Activated T-helper 1 cell treated with anti-CD3 and anti-CD28 coated beads, Interleukin-12 subunit alpha, Interleukin-12 subunit beta, Interleukin-2, Interleukin-4 antibody, amounts not matched to agents 30 ng/mL and 10 ng/mL and 1 ng/mL, durations not matched to agents 14 hours and 24 hours and 36 hours (primary cell): Measurements from ENCODE around the gene CD276. TPM values are rescaled to one million over a fixed set of nuclear protein-coding genes. Genes with fewer than 3 reads are reported as not detected.
"Not testable (repeated sequence)": the region's sequence is repeated elsewhere in the genome, so short reads cannot be mapped to it uniquely, and the experiment has no call there.

ENCODE experiments used
- DNase-seq: peaks from one replicate; pipeline ENCODE4 v3.0.0; 2021; ENCODE audit warnings: low spot score
- H3K27ac Mint-ChIP-seq: one replicate; pipeline ENCODE4 v1.8.0; 2021; ENCODE audit warnings: mild to moderate bottlenecking, mixed read lengths
- H3K27me3 Mint-ChIP-seq: one replicate; pipeline ENCODE4 v1.8.0; 2022; ENCODE audit warnings: mild to moderate bottlenecking, moderate library complexity, mixed read lengths; ENCODE audit not compliant: insufficient read depth
- H3K36me3 Mint-ChIP-seq: one replicate; pipeline ENCODE4 v1.8.0; 2021; ENCODE audit warnings: low read depth, mixed read lengths
- H3K4me1 Mint-ChIP-seq: one replicate; pipeline ENCODE4 v1.8.0; 2021; ENCODE audit warnings: low read depth, mixed read lengths
- H3K4me3 Mint-ChIP-seq: one replicate; pipeline ENCODE4 v1.8.0; 2021; ENCODE audit warnings: mild to moderate bottlenecking, moderate library complexity, mixed read lengths
- H3K9me3 Mint-ChIP-seq: one replicate; pipeline ENCODE4 v1.8.0; 2021; ENCODE audit warnings: mixed read lengths
- intact Hi-C: fragments of 100-400 bp; cut with micrococcal nuclease; formaldehyde crosslinking; loops from one replicate; pipeline ENCODE4 v1.15.1; 2024
- total RNA-seq: library from RNA; stranded (reverse); gene quantifications from 2 replicates; pipeline ENCODE4 v1.2.3, GENCODE V29; 2022

Gene CD276
- total RNA-seq, 1 donor from 2014 or later = 29.0 TPM

DNA sequence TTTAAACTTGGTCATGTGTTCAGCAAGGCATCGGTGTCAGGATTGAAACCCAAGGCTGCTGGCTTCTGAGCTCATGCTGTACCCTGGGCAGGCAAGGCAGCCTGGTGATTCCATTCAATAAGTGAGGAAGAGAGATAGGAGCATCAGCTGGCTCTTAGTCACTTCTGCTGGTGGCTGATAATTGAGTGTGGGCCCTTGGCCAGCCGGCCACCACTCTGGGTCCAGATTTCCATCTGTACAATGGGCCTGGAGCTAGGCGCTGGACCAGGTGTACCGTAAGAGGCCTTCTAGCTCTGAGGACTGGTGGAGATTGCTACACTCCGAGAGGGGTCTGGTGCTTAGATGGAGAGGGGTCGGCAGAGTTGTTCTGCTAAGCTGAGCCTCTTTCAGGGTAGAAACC lies 4.3 kb downstream of the CD276 start:
- Mint-ChIP-seq H3K4me1 (peaks cover 17% of the 10 kb centered on the region), H3K4me3 (no peak overlapping the region), H3K27me3 (peaks cover 46% of the 10 kb centered on the region), H3K9me3 (no peaks in the 10 kb centered on the region), H3K36me3 (peaks cover 2% of the 10 kb centered on the region), H3K27ac (no peak overlapping the region)
- DNase-seq = no peak
- intact Hi-C loops = no loop called here

DNA sequence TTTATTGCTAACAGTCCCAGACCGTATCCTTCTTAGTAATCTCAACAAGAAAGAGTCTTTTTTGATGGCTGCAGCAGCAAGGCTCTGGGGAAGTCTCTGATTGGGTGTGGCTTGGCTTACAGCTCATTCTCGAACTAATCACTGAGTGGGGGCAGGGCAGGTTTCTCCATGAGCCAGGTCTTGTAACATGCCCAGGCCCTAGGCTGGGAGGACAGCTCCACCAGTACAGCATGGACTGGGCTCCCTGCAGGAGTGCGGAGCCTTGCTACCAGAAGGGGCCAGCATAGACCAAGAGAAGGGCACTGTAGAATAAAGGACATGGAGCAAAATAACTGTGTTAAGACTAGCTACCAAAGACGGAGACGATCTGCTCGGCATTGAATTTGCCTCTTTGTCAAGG lies 7.2 kb downstream of the CD276 start:
- Mint-ChIP-seq H3K4me1 (peaks cover 18% of the 10 kb centered on the region), H3K27ac (no peak overlapping the region), H3K4me3 (no peak overlapping the region), H3K9me3 (no peaks in the 10 kb centered on the region), H3K27me3 (peaks cover 45% of the 10 kb centered on the region), H3K36me3 (peaks cover 2% of the 10 kb centered on the region)
- intact Hi-C loops = no loop called here
- no peak for DNase-seq

DNA sequence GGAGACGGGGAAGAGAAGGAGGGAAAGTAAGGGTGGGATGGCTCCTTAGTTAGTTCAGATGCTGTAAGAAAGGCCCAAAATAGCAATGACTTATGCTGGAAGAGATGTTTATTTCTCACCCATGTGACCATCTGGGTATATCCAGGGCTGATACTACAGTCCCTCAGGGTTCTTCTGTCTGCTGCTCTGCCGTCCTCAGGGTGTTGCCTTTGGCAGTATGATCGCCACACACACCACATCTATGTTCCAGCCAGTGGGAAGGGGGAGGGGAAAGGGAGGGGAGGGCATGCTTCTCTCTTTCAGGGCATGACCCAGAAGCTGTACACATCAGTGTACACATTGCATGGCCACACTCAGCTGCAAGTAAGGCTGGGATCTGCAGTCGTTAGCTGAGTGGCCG lies 10.2 kb downstream of the CD276 start:
- H3K4me3 Mint-ChIP-seq = no peak overlapping the region
- H3K27me3 Mint-ChIP-seq = peaks cover 44% of the 10 kb centered on the region
- peaks cover 4% of the 10 kb centered on the region for H3K36me3 Mint-ChIP-seq
- no peak overlapping the region for H3K27ac Mint-ChIP-seq
- H3K9me3 Mint-ChIP-seq = no peaks in the 10 kb centered on the region
- no peak for DNase-seq
- H3K4me1 Mint-ChIP-seq = peaks cover 39% of the 10 kb centered on the region
- intact Hi-C loops = no loop called here

DNA sequence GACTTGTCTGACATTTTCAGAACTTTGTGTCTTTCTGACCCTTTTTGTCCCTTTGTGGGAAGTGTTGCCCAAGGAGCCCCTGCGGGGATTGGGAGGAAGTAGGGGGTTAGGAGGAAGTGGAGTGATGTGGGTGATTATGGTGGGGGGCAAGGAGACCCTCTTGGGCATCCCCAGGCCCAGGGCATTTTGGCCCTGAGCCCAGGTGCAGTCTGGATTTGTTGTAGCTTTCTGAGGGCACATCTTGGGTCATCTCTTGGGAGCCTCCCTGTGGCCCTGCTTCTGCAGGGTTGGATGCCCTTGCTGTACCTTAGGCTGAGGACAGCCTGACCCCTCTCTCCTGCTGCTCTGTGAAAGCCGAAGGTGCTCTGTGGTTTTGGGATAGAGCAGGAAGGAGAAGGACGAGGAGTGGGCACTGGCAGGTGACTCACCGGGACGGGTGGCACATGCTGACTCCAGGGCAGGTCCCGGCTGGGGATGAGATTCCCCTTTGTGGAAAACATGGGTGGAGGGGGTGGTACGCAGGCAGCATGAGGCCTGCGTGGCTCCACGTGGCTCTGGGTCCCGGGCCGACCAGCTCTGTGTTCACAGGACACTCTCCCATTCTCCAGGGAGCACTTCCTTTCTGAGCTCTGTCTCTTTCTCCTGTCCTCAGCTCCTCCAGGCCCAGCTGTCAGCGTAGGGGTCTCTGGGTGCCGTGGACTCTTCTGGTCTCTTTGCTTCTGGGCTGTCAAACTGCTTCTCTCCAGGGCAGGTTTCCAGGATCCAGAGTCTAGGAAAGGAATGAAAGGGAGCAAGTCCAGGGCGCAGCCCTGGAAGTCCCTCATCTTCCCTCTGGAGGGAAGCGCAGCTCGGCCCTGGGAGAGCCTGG lies 11.8 kb downstream of the CD276 start:
- Mint-ChIP-seq H3K27ac (no peak overlapping the region), H3K9me3 (no peaks in the 10 kb centered on the region), H3K4me1 (peaks cover 45% of the 10 kb centered on the region), H3K27me3 (peaks cover 52% of the 10 kb centered on the region), H3K4me3 (no peak overlapping the region), H3K36me3 (peaks cover 6% of the 10 kb centered on the region)
- DNase-seq = no peak
- intact Hi-C loops = no loop called here

DNA sequence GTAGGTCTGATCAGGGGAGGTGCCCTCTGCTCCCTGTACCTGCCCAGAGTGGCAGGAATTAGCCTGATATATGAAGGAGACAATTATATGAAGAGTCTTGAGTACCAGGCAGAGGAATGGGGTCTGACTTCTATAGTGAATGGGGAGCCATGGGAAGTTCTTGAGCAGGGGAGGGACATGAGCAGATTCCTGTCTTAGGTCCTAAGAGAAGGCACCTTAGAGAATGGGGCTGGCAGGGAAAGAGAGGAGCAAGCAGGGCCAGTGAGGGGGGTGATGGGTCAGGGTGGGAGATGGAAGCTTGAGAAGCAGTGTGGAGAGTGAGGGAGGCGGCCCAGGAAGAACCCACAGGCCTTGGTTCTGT lies 12.4 kb downstream of the CD276 start:
- intact Hi-C loops = loop anchor here (1.0 kb wide), 1 partner anchor 13 kb away; no protein-coding TSS in a partner anchor
- peaks cover 45% of the 10 kb centered on the region for H3K4me1 Mint-ChIP-seq

DNA sequence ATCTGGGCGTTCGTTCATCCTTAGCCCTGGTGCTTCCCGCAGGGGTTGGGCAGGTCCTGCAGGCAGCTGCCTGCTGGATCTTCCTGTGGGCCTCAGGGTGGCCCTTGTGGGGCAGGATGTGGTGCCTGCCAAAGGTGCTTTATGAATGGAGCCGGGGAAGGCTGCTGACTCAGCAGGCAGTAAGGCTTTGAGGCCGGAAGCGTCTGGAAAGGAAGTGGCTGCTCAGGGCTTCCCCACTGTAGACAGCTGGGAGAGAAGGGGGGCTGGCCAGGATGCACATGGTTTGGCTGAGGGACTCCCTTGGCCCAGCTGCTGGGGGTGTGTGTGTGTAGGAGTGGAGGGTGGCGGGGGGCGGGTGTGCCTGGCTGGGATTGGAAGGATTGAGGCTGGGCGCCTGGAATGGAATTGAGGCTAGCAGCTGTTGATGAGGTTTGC lies 12.9 kb downstream of the CD276 start:
- H3K9me3 Mint-ChIP-seq = no peaks in the 10 kb centered on the region
- H3K4me1 Mint-ChIP-seq = peaks cover 45% of the 10 kb centered on the region
- intact Hi-C loops = loop anchor here (1.0 kb wide), 1 partner anchor 14 kb away; no protein-coding TSS in a partner anchor
- peak overlapping the region; percentile 45 for H3K4me3 Mint-ChIP-seq
- peak overlapping the region; percentile 64 for H3K27ac Mint-ChIP-seq
- peaks cover 6% of the 10 kb centered on the region for H3K36me3 Mint-ChIP-seq
- peak; percentile 84 for DNase-seq
- H3K27me3 Mint-ChIP-seq = peaks cover 56% of the 10 kb centered on the region

More for the DNA sequence above, 12.4 kb downstream of the CD276 start:
- no peak for DNase-seq
- no peaks in the 10 kb centered on the region for H3K9me3 Mint-ChIP-seq
- H3K27me3 Mint-ChIP-seq = peaks cover 56% of the 10 kb centered on the region
- H3K27ac Mint-ChIP-seq = peak overlapping the region; percentile 64
- H3K4me3 Mint-ChIP-seq = peak overlapping the region; percentile 45
- peaks cover 6% of the 10 kb centered on the region for H3K36me3 Mint-ChIP-seq

DNA sequence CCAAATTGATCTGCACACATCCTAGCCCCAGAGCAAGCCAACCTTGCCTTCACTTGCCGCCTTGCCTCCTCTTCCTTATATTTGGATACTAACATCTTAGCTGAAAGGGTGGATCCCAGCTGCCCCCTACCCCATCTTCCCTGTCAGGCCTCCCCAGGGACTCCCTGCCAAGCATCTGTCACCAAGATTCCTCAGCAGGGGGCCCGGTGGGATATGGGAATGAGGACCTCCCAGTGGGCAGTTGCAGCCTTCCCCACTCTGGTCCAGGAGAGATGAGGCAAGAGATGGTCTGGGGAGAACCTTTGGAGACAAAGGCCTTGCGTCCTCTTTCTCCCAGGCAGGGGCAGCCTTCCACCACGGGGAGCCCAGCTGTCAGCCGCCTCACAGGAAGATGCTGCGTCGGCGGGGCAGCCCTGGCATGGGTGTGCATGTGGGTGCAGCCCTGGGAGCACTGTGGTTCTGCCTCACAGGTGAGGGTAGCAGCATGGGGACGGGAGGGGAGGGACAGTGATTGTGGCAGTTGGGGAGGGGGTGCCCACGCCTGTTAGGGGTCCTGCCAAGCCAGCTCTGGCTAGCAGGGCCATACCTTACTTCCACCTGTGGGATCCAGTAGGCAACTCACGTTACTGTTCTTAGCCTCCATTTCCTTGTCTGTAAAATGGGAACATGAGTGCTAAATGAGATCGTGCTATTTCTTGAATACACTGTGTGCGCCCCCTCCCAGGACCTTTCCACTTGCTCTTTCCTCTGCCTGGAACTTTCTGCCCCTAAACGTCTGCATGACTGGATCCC lies 15.3 kb downstream of the CD276 start:
- intact Hi-C loops = loop anchor here (1.0 to 10.0 kb wide), 6 partner anchors 22 to 458 kb away; no protein-coding TSS in a partner anchor
- H3K36me3 Mint-ChIP-seq = peaks cover 3% of the 10 kb centered on the region
- peaks cover 32% of the 10 kb centered on the region for H3K4me1 Mint-ChIP-seq
- H3K9me3 Mint-ChIP-seq = no peaks in the 10 kb centered on the region
- no peak overlapping the region for H3K27ac Mint-ChIP-seq
- peaks cover 37% of the 10 kb centered on the region for H3K27me3 Mint-ChIP-seq
- no peak overlapping the region for H3K4me3 Mint-ChIP-seq
- DNase-seq = no peak

DNA sequence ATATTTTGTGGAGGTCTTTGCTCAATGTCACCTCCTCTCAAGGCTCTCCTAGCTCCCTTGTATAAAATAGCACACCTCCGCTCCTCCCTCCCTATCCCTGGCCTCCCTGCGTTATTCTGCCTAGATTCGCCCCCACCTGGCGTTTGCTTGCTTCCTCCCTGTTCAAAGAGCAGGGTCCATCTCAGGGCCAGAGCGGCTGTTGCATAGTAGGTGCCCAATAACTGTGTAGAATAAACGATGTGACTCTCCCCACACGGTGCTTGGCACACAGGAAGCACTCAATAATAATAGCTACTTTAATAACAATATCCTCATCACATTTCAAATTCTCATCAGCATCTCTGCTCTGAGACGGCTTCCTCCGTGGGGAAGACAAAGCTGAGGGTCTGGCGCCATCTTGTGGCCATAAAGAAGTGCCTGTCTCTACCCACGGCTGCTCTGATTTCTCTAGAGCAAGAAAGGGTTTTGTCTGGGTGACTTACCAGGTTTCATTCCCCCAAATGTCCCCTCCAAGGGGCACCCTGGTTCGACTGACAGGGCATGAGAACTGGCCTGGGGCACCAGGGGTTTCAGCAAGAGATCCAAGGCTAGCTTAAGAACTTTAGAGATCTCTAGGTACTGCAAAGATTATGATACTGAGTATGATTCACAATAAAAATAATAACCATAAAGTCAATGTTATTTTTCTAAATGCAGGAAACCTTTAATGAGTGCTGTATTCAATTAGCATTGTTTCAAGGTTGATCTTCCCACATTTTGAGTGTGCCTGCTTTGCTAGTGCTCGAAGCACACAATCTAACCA lies 16.1 kb downstream of the CD276 start:
- peak; percentile 66 for DNase-seq
- peaks cover 3% of the 10 kb centered on the region for H3K36me3 Mint-ChIP-seq
- intact Hi-C loops = loop anchor here (1.0 to 10.0 kb wide), 6 partner anchors 23 to 459 kb away; no protein-coding TSS in a partner anchor
- no peak overlapping the region for H3K4me3 Mint-ChIP-seq
- H3K27me3 Mint-ChIP-seq = peaks cover 31% of the 10 kb centered on the region
- peaks cover 36% of the 10 kb centered on the region for H3K4me1 Mint-ChIP-seq
- H3K9me3 Mint-ChIP-seq = no peaks in the 10 kb centered on the region
- H3K27ac Mint-ChIP-seq = no peak overlapping the region

DNA sequence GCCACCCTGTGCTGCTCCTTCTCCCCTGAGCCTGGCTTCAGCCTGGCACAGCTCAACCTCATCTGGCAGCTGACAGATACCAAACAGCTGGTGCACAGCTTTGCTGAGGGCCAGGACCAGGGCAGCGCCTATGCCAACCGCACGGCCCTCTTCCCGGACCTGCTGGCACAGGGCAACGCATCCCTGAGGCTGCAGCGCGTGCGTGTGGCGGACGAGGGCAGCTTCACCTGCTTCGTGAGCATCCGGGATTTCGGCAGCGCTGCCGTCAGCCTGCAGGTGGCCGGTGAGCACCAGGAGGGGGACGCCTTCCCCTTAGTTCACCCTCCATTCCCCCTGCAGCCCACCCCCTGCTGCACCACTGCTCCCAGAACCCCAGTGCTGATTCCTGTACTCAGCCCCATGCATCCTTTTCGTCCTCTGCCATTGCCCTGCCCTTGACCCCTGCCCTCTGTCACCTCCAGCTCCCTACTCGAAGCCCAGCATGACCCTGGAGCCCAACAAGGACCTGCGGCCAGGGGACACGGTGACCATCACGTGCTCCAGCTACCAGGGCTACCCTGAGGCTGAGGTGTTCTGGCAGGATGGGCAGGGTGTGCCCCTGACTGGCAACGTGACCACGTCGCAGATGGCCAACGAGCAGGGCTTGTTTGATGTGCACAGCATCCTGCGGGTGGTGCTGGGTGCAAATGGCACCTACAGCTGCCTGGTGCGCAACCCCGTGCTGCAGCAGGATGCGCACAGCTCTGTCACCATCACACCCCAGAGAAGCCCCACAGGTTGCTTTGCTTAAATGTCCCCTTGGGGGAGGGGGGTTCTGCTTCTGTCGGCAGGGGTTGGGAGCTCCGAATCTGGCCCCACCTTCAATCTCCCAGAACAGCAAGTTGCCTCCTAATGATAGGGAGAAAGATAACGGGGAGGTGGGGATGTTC lies 18.4 kb downstream of the CD276 start:
- intact Hi-C loops = loop anchor here (10.0 kb wide), 1 partner anchor 418 kb away; no protein-coding TSS in a partner anchor
- peaks cover 24% of the 10 kb centered on the region for H3K4me1 Mint-ChIP-seq
- H3K4me3 Mint-ChIP-seq, H3K36me3 Mint-ChIP-seq, DNase-seq, H3K9me3 Mint-ChIP-seq, H3K27ac Mint-ChIP-seq: not testable (repeated sequence)
- peaks cover 24% of the 10 kb centered on the region for H3K27me3 Mint-ChIP-seq

DNA sequence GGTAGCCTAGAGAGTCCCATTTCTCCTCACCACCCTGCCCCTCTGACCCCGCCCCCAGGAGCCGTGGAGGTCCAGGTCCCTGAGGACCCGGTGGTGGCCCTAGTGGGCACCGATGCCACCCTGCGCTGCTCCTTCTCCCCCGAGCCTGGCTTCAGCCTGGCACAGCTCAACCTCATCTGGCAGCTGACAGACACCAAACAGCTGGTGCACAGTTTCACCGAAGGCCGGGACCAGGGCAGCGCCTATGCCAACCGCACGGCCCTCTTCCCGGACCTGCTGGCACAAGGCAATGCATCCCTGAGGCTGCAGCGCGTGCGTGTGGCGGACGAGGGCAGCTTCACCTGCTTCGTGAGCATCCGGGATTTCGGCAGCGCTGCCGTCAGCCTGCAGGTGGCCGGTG lies 19.4 kb downstream of the CD276 start:
- not testable (repeated sequence) for H3K9me3 Mint-ChIP-seq, H3K27ac Mint-ChIP-seq, H3K4me3 Mint-ChIP-seq, H3K36me3 Mint-ChIP-seq, DNase-seq
- intact Hi-C loops = loop anchor here (10.0 kb wide), 1 partner anchor 419 kb away; no protein-coding TSS in a partner anchor
- Mint-ChIP-seq H3K4me1 (peaks cover 15% of the 10 kb centered on the region), H3K27me3 (peaks cover 24% of the 10 kb centered on the region)

DNA sequence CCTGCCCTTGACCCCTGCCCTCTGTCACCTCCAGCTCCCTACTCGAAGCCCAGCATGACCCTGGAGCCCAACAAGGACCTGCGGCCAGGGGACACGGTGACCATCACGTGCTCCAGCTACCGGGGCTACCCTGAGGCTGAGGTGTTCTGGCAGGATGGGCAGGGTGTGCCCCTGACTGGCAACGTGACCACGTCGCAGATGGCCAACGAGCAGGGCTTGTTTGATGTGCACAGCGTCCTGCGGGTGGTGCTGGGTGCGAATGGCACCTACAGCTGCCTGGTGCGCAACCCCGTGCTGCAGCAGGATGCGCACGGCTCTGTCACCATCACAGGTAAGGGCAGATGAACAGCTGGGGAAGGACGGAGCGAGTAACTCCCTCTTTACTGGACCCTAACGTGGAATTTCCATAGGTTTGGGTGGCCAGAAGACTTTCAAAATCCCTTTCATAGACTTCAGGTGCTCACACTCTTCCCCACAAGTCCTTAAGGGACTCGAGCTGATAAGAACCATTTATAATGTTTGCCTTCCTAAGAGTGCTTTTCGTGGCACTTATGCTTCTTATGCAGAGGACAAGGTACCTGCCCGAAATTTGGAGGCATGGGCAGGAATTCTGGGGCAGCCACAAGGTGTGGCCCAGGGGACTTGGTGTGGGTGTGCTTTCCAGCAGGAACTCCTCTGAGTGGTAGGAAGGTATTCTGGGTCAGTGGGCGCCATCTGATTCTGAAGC lies 20.1 kb downstream of the CD276 start:
- DNase-seq, H3K4me3 Mint-ChIP-seq, H3K9me3 Mint-ChIP-seq, H3K27ac Mint-ChIP-seq, H3K36me3 Mint-ChIP-seq: not testable (repeated sequence)
- peaks cover 22% of the 10 kb centered on the region for H3K27me3 Mint-ChIP-seq
- H3K4me1 Mint-ChIP-seq = peaks cover 15% of the 10 kb centered on the region
- intact Hi-C loops = loop anchor here (1.0 to 10.0 kb wide), 2 partner anchors 68 to 420 kb away; no protein-coding TSS in a partner anchor
